ENCODE results near the gene ATG7.
"Not testable (repeated sequence)": the region's sequence is repeated elsewhere in the genome, so short reads cannot be mapped to it uniquely, and the experiment has no call there.

ATG7 gene

DNA sequence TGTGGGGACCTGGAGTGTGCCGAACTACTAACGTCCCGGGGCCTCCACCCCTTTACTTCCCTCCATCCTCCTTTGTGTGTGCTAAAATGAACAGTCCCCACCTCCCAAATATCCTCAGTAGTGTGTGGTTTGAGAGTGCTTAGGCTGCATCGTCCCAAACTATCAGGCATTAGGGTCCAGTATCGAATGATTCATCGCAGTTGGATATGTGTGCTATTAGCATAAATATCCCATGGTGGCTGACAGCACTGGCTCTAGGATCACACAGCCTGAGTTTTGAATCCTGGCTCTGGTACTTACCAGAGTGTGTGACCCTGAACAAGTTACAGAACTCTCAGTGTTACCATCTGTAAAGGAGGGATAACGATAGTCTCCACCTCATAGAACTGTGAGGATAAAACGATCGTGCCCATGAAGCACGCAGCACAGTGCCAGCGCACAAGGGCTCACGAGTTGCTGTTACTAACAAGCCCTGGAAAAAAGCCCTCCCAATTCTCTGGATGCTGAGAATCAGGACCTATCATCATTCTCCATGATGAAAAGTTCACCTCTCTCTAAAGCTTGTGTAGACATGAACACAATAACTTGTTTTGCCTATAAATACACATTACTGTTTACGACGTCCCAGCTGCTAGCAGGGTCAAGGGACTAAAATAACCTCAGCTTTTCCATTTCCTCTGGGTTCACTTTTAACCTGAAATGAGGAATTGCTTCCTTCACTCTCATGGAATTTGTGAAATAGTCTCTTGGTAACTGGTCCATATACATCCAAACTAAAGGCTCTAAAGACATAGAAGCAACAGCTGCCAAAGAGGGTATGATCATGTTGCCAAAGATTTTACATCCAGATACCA, 320.5 kb downstream of the ATG7 start:
- H3K9ac ChIP-seq (ENCODE audit: low read length): no peak overlapping the region
- no peaks in the 10 kb centered on the region for H3K9me2 ChIP-seq (replicated peaks; ENCODE audit: insufficient read depth, low read length)
- no peak overlapping the region for H2AFZ ChIP-seq (ENCODE audit: low read depth, low read length, severe bottlenecking)
- no peak overlapping the region for H3K27ac ChIP-seq (ENCODE audit: low read depth, low read length)
- no peak overlapping the region for H3K4me2 ChIP-seq (ENCODE audit: low read depth, low read length, poor library complexity, severe bottlenecking)
- H3K36me3 ChIP-seq (ENCODE audit: low read length): peaks cover 18% of the 10 kb centered on the region
- no peaks in the 10 kb centered on the region for H3F3A ChIP-seq (ENCODE audit: insufficient read depth)
- H3K9me3 ChIP-seq (ENCODE audit: insufficient read depth, low read length): peaks cover 11% of the 10 kb centered on the region; the same call in 1 of the 2 replicates
- H3K79me2 ChIP-seq (ENCODE audit: insufficient read depth, low read length): peaks cover 89% of the 10 kb centered on the region
- H4K20me1 ChIP-seq (ENCODE audit: low read depth, low read length): no peaks in the 10 kb centered on the region; the same call in 1 of the 2 replicates
- TF ChIP-seq CTCF (IDR thresholded peaks at IDR 0.05; ENCODE audit: insufficient read depth, low read length, poor library complexity, severe bottlenecking) (no peak), EZH2phosphoT487 (conservative IDR thresholded peaks at IDR 0.05; ENCODE audit: low read length) (no peak)
- no peaks in the 10 kb centered on the region for H3K27me3 ChIP-seq (ENCODE audit: low read length)
- no peak overlapping the region for H3K4me3 ChIP-seq (ENCODE audit: insufficient read depth, low read length, poor library complexity, severe bottlenecking)

DNA sequence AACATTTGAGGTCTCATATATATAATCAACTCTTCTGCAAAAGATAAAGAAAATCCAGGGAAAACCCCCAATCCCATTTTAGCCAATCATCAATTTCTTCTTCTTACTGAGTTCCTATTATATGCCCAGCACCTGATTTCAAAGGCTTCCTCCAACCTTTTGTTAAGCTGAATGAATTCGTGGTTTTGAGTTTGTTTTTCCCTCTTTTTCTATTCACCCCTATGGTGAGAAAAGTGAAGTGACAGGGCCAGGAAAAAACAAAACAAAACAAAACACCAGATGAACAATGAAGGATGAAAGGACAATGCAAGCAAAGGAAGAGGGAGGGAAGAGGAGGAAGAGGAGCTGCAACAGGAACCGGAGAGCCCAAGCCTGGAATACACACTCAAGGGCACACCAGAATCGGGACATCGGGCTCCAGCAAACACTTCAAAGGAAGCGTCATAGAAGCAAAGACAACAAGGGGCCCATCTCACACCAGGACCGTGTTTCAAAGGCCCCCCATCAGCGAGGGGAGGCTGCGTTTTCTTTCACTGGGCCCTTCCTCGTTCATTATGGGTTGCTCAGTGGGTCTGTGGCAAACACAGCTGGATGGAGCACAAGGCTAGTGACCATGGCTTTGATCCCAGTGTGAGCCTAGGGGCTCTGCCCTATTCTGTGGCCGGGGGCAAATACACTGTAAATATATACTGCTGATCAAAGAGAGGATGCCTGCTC, 321.3 kb downstream of the ATG7 start:
- Histone ChIP-seq H3K9me2 (replicated peaks; ENCODE audit: insufficient read depth, low read length) (no peaks in the 10 kb centered on the region), H2AFZ (ENCODE audit: low read depth, low read length, severe bottlenecking) (no peak overlapping the region), H3K4me2 (ENCODE audit: low read depth, low read length, poor library complexity, severe bottlenecking) (no peak overlapping the region), H3K36me3 (ENCODE audit: low read length) (peaks cover 21% of the 10 kb centered on the region), H3K9ac (ENCODE audit: low read length) (no peak overlapping the region), H3K27ac (ENCODE audit: low read depth, low read length) (no peak overlapping the region), H3K79me2 (ENCODE audit: insufficient read depth, low read length) (peaks cover 89% of the 10 kb centered on the region), H3K9me3 (ENCODE audit: insufficient read depth, low read length) (peaks cover 12% of the 10 kb centered on the region; the same call in 1 of the 2 replicates), H4K20me1 (ENCODE audit: low read depth, low read length) (no peaks in the 10 kb centered on the region; the same call in 1 of the 2 replicates), H3K27me3 (ENCODE audit: low read length) (no peaks in the 10 kb centered on the region), H3K4me3 (ENCODE audit: insufficient read depth, low read length, poor library complexity, severe bottlenecking) (no peak overlapping the region), H3F3A (ENCODE audit: insufficient read depth) (no peaks in the 10 kb centered on the region)
- TF ChIP-seq CTCF (IDR thresholded peaks at IDR 0.05; ENCODE audit: insufficient read depth, low read length, poor library complexity, severe bottlenecking): no peak
- no peak for TF ChIP-seq EZH2phosphoT487 (conservative IDR thresholded peaks at IDR 0.05; ENCODE audit: low read length)

DNA sequence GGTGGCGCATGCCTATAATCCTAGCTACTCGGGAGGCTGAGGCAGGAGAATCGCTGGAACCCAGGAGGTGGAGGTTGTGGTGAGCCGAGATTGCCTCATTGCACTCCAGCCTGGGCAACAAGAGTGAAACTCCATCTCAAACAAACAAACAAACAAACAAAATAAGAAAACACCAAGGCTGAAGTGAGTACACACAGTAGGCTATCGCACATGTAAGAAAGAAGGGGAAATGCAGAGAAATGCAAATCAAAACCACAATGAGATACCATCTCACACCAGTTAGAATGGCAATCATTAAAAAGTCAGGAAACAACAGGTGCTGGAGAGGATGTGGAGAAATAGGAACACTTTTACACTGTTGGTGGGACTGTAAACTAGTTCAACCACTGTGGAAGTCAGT, 322.8 kb downstream of the ATG7 start:
- not testable (repeated sequence) for H4K20me1 ChIP-seq (ENCODE audit: low read depth, low read length); H2AFZ ChIP-seq (ENCODE audit: low read depth, low read length, severe bottlenecking); H3K27me3 ChIP-seq (ENCODE audit: low read length); H3K4me2 ChIP-seq (ENCODE audit: low read depth, low read length, poor library complexity, severe bottlenecking); H3K4me3 ChIP-seq (ENCODE audit: insufficient read depth, low read length, poor library complexity, severe bottlenecking); H3K9ac ChIP-seq (ENCODE audit: low read length); H3K27ac ChIP-seq (ENCODE audit: low read depth, low read length); H3K9me2 ChIP-seq (replicated peaks; ENCODE audit: insufficient read depth, low read length)
- peaks cover 12% of the 10 kb centered on the region; the same call in 1 of the 2 replicates for H3K9me3 ChIP-seq (ENCODE audit: insufficient read depth, low read length)
- H3F3A ChIP-seq (ENCODE audit: insufficient read depth): peaks cover 11% of the 10 kb centered on the region; the same call in 1 of the 2 replicates
- H3K36me3 ChIP-seq (ENCODE audit: low read length): peaks cover 25% of the 10 kb centered on the region
- peaks cover 88% of the 10 kb centered on the region for H3K79me2 ChIP-seq (ENCODE audit: insufficient read depth, low read length)

Measured in SU-DHL-6 (cell line).